HG03196 (cell line): Measurements from ENCODE around the gene SEM1.
A peak's percentile ranks its signal among the peaks of the same experiment; 100 is the strongest.
"Not testable (repeated sequence)": the region's sequence is repeated elsewhere in the genome, so short reads cannot be mapped to it uniquely, and the experiment has no call there.

Experiments
- ATAC-seq: cut with Tn5 transposase; IDR thresholded peaks from one replicate; pipeline ENCODE4 v1.9.1; 2021; ENCODE audit not compliant: unreplicated experiment

SEM1 gene

GRCh38 chr7:96665689-96666088, 44.0 kb downstream of the SEM1 start:
- ATAC-seq: no peak

DNA sequence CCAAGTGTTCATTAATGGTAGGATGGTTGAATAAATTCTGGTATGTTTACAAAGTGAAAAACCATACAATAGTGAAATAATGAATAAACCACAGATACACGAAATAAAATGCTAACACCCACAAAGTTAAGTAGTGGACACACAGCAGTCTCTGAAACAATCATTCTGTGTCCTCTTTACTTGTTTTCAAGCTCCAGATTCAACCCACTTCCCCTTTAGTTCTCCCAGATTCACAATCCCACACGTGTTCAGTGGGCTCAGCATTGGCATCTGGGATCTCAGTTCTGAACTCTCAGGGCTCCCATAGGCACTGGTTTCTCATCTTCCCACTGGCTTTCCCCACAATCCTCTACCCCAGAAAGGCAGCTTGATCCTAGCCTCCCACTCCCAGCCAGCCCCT, 44.9 kb downstream of the SEM1 start:
- no peak for ATAC-seq

GRCh38 chr7:96663871-96664445, 45.7 kb downstream of the SEM1 start:
- ATAC-seq: no peak

- peak; percentile 95 for ATAC-seq
These were observed 46.2 kb downstream of the SEM1 start for GRCh38 chr7:96663457-96663856.

DNA sequence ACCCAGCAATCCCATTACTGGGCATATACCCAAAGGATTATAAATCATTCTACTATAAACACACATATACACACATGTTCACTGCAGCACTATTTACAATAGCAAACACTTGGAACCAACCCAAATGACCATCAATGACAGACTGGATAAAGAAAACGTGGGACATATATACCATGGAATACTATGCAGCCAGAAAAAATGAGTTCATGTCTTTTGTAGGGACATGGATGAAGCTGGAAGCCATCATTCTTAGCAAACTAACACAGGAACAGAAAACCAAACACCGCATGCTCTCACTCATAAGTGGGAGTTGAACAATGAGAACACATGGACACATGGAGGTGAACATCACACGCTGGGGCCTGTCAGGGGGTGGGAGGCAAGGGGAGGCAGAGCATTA, 47.5 kb downstream of the SEM1 start:
- ATAC-seq: not testable (repeated sequence)

GRCh38 chr7:96658022-96658412, 51.6 kb downstream of the SEM1 start:
- no peak for ATAC-seq

- no peak for ATAC-seq
These were observed 52.2 kb downstream of the SEM1 start for GRCh38 chr7:96657347-96658021.

DNA sequence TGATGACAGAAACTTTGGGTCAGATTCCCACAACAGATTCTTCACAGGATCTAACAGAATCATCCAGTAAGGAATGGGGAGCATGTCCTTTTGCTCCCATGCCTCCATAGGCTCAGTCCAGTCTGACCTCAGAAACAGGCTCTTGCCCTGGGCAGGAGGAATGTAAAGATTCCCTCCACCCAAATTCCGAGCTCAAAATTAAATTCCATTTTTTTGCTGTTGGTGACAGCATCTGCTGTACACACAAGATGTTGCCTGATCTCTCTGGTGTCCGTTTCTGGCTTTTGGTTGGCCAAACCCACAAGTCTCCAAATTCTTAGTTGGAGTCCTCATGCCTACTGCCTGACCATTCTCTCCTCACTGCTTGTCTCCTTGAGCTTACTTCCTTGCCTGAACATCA, 53.7 kb downstream of the SEM1 start:
- ATAC-seq: no peak

DNA sequence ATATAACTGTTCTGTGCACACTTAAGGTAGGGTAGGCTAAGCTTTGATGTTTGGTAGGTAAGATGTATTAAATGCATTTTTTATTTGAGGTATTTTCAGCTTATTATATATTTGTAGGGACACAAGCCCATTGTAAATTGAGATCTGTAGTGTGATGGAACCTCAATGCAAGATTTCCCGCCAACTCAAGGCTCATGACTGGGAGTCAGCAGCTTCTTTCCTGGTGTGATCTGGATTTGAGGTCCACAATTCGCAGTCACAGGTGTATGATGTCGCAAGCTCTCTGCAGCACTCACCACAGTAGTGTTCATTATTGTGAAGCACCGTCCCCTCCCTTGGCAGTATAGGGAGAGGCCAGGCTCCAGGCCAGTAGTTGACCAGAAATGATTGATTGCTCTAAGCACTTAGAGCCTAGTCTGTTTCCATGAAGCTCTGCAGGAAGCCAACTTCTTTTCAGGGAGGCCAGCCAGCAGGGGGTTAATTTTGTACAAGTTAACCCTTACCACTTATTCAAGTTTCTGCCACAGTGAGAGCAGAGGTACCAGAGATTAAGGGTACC, 54.9 kb downstream of the SEM1 start:
- no peak for ATAC-seq

DNA sequence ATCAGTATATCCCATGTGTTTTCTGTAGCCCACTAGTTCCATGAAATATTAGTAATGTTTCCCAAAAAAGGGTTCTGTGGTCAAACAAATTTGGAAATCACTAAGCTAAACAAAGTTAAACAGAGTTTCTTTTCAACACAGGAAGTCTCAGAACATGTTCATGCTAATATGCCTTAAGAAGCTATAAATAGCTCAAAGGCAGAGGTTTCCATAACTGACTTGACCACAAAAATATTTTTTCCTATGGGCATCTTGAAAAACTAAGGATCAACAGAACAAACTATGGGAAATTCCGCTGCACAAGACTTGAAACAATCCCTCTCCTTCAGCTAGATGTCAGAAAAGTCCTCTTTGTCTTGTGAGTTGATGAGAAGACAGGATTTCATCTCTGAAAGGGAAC, 59.7 kb downstream of the SEM1 start:
- no peak for ATAC-seq

DNA sequence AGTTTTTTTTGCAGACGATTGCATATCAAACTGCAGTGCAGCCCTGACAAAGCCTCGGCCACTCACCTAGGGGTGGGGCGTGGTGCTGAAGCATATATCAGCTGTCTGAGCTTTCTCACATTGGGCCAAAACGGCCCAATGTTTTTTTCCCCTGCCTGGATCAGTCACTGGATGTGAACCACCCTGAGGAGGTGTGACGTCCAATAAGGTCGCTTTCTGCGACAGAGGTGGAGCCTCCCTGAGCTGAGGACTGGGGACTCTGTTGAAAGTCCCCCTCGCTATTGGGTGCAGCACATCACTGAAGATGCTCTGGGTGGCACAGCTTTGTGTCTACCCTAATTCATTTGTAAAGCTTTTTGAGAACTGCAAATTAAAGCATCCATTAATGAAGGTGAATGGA, 60.9 kb downstream of the SEM1 start:
- ATAC-seq: no peak

GRCh38 chr7:96647733-96648132, 61.9 kb downstream of the SEM1 start:
- ATAC-seq: no peak

DNA sequence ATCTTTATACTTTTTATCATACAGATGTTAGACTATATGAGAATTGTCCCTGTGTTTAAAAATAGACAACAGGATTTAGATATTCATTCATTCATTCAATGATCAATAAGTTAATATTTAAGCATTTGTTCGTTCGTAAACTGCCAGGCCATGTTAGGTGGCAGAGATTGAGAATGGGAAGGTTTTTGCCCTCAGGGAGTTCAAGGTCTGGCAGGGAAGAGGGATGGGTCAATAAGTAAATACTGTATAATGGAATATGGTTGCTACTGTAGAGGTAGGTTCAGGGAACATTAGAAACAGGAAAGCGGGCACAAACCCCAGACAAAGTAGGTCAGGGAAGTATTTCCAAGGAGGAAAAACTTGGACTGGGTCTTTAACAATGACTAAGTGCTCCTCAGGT, 64.6 kb downstream of the SEM1 start:
- no peak for ATAC-seq

DNA sequence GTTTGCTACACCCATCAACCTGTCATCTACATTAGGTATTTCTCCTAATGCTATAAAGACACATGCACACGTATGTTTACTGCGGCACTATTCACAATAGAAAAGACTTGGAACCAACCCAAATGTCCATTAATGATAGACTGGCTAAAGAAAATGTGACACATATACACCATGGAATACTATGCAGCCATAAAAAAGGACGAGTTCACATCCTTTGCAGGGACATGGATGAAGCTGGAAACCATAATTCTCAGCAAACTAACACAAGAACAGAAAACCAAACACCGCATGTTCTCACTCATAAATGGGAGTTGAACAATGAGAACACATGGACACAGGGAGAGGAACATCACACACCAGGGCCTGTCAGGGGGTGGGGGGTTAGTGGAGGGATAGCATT, 66.2 kb downstream of the SEM1 start:
- ATAC-seq: not testable (repeated sequence)

- no peak for ATAC-seq
These were observed 69.6 kb downstream of the SEM1 start for GRCh38 chr7:96640054-96640453.
